Measurements from ENCODE around the gene SUMO4. TPM values are rescaled to one million over a fixed set of nuclear protein-coding genes. Genes with fewer than 3 reads are reported as not detected.

SUMO4 gene
- 1.1 to 2.8 TPM (median 1.5 TPM) in 3 replicates for total RNA-seq
- long read RNA-seq, result 0 reads

- Mint-ChIP-seq H3K36me3 (ENCODE audit: low read depth) (peaks cover 35% of the 10 kb centered on the region), H3K4me3 (ENCODE audit: unreplicated experiment) (no peak within 1 kb of the TSS), H3K27ac (ENCODE audit: unreplicated experiment) (no peak within 1 kb of the TSS), H3K27me3 (ENCODE audit: low read depth) (no peaks in the 10 kb centered on the region), H3K9me3 (ENCODE audit: low read depth) (no peaks in the 10 kb centered on the region), H3K4me1 (ENCODE audit: low read depth) (peaks cover 7% of the 10 kb centered on the region)
- no peak for TF ChIP-seq CTCF (IDR thresholded peaks at IDR 0.05)
- no peak for DNase-seq (ENCODE audit: low spot score)
These were observed at the start of gene SUMO4 for GRCh38 chr6:149400050-149400449. TSS of gene SUMO4 (plus strand) at chr6:149400262. CDS start at chr6:149400392, 130 bp downstream.

- no peak overlapping the region for H3K4me3 Mint-ChIP-seq (ENCODE audit: unreplicated experiment)
- peaks cover 17% of the 10 kb centered on the region for H3K4me1 Mint-ChIP-seq (ENCODE audit: low read depth)
- no peaks in the 10 kb centered on the region for H3K9me3 Mint-ChIP-seq (ENCODE audit: low read depth)
- H3K27ac Mint-ChIP-seq (ENCODE audit: unreplicated experiment), result no peak overlapping the region
- no peak for TF ChIP-seq CTCF (IDR thresholded peaks at IDR 0.05)
- H3K27me3 Mint-ChIP-seq (ENCODE audit: low read depth), result no peaks in the 10 kb centered on the region
- peaks cover 2% of the 10 kb centered on the region for H3K36me3 Mint-ChIP-seq (ENCODE audit: low read depth)
- DNase-seq (ENCODE audit: low spot score), result no peak
These were observed 46.1 kb upstream of the SUMO4 start for GRCh38 chr6:149354009-149354408.

GRCh38 chr6:149356081-149356750 lies 43.8 kb upstream of the SUMO4 start:
- DNase-seq (ENCODE audit: low spot score), result no peak
- Mint-ChIP-seq H3K4me3 (ENCODE audit: unreplicated experiment) (no peak overlapping the region), H3K36me3 (ENCODE audit: low read depth) (no peaks in the 10 kb centered on the region), H3K27ac (ENCODE audit: unreplicated experiment) (no peak overlapping the region), H3K4me1 (ENCODE audit: low read depth) (peaks cover 24% of the 10 kb centered on the region), H3K27me3 (ENCODE audit: low read depth) (no peaks in the 10 kb centered on the region), H3K9me3 (ENCODE audit: low read depth) (no peaks in the 10 kb centered on the region)
- TF ChIP-seq CTCF (IDR thresholded peaks at IDR 0.05), result no peak

GRCh38 chr6:149357726-149358538 lies 42.1 kb upstream of the SUMO4 start:
- H3K27ac Mint-ChIP-seq (ENCODE audit: unreplicated experiment), result peak overlapping the region; percentile 33

More at GRCh38 chr6:149357726-149358538, 42.1 kb upstream of the SUMO4 start:
- no peak for DNase-seq (ENCODE audit: low spot score)
- peaks cover 4% of the 10 kb centered on the region for H3K9me3 Mint-ChIP-seq (ENCODE audit: low read depth)
- TF ChIP-seq CTCF (IDR thresholded peaks at IDR 0.05), result no peak
- H3K4me1 Mint-ChIP-seq (ENCODE audit: low read depth), result peaks cover 24% of the 10 kb centered on the region
- no peak overlapping the region for H3K4me3 Mint-ChIP-seq (ENCODE audit: unreplicated experiment)
- H3K27me3 Mint-ChIP-seq (ENCODE audit: low read depth), result no peaks in the 10 kb centered on the region
- H3K36me3 Mint-ChIP-seq (ENCODE audit: low read depth), result no peaks in the 10 kb centered on the region

Measured in chondrocyte (in vitro differentiated cells).